Germinal center (tissue), 1 donor: ENCODE results near the gene RIN2.

Experiments
- DNase-seq: peaks from one replicate; pipeline ENCODE4 v3.0.0; 2012; ENCODE audit warnings: mixed read lengths, low spot score

Gene RIN2

DNA sequence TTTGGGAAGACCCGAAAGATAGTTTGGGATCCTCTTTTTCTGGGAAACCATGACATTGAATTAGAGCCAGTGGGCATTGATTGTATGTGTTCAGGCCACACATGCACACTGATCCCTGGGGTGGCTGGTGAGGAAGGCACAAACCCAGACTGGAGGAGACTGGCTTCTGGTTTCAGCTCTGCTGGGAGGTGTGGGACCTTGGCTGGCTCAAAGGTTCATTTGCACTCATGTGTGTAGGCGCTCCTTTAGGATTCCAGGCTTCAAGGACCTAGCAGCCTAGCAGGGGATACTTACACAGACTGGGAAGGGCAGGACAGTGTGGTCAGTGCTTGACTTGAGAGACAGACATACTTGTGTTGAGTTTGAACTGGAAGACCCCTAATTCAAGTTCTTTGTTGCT is 7.2 kb downstream of the RIN2 start:
- no peak for DNase-seq

- no peak for DNase-seq
Observed at GRCh38 chr20:19765913-19766312, 7.9 kb downstream of the RIN2 start.

GRCh38 chr20:19767070-19767469 is 9.0 kb downstream of the RIN2 start:
- DNase-seq, result no peak

- no peak for DNase-seq
Observed at GRCh38 chr20:19768325-19768842, 10.3 kb downstream of the RIN2 start.

DNA sequence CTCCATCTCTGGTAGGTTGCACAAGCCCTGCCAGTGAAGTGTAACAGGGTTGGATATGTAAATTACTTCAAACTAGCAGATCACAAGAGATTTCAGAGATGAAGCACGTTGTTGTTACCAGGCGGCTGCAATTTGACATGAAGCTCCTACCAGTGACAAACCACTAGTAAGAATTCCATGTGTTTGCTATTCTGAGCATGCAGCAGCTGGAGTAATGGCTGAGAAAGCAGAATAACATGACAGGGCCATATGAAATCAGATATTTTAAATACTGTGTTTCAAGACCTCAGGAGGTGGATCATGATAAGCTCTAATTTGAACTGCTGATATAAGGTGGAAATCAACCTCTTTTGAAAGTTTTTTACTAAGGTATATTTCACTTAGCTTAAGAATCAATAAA is 11.4 kb downstream of the RIN2 start:
- DNase-seq, result no peak

DNA sequence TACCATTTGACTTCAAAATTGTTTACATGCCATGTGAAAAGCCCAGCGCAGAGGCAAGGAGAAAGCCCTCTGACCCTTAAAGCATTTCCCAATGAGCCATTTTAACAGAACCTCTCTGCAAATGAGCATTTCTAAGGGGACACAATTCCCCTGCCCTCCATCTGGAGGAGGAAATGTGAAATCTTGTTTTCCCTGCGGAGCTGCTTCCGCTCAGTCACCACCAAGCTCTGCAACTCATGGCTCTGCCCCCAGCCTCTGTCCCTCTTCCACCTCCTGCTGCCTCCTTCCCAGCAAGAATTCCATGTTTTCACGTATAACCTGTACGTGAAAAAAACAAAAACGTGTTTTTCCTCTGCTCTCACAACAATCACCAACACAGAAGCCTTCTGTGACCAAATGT is 12.3 kb downstream of the RIN2 start:
- no peak for DNase-seq

GRCh38 chr20:19771031-19771430 is 13.0 kb downstream of the RIN2 start:
- DNase-seq, result no peak

GRCh38 chr20:19773471-19773870 is 15.4 kb downstream of the RIN2 start:
- DNase-seq, result no peak

DNA sequence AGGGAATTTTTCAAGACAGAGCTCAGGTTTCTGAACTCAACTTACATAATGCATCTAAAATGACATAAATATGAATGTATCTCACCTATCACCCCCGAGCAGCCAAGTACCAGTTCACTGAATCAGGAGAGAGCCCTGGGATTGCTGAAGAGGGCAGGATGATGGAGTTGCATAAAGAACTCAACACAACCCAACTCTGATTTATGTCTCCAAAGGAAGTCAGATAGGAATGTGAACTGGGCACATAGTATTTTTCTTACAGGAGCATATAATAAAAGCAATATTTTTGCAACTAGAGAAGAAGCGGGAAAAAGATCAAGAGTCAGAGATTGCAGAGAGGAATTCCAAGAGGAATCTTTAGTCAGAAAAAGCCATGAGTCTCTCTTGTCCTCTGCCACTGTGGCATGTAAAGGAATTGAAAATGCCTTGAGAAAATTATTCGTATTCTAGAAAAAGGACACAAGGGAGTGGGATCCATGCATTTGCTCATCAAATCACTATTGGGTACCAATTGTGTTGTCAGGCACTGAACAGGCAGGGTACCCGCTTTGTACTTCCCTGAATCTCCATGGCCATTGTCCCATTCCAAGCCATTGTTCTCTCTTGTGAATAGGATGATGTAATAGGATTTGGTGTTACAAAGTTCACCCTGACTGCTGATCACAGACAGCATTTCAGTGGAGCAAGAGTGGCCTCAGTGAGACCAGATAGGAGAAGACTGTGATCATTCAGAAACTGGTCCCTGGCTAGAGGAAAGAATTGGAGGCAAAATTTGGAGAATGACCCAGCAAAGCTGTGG is 16.3 kb downstream of the RIN2 start:
- no peak for DNase-seq

- no peak for DNase-seq
Observed at GRCh38 chr20:19775353-19776253, 17.5 kb downstream of the RIN2 start.

GRCh38 chr20:19777315-19777714 is 19.3 kb downstream of the RIN2 start:
- DNase-seq, result no peak

GRCh38 chr20:19777981-19778380 is 19.9 kb downstream of the RIN2 start:
- DNase-seq, result no peak

DNA sequence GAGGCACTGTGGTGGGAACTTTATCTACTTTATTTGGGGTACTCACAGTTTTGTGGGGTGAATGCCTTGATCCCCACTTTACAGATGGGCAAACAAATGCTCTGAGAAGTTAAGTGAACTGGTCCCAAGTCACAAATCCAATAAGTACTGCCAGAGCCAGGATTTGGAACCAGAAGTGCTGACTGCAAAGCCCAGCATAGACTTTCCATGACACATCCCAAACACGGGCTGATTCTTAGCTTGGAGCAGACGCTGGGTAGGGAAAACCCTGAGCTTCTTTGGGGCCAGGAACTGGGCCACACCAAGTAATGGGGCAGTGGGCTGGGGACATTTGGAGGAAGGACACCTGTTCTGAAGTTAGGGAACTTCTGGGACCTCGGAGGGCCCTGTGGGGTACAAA is 20.3 kb downstream of the RIN2 start:
- DNase-seq, result no peak

- DNase-seq, result no peak
Observed at GRCh38 chr20:19779634-19780033, 21.6 kb downstream of the RIN2 start.

DNA sequence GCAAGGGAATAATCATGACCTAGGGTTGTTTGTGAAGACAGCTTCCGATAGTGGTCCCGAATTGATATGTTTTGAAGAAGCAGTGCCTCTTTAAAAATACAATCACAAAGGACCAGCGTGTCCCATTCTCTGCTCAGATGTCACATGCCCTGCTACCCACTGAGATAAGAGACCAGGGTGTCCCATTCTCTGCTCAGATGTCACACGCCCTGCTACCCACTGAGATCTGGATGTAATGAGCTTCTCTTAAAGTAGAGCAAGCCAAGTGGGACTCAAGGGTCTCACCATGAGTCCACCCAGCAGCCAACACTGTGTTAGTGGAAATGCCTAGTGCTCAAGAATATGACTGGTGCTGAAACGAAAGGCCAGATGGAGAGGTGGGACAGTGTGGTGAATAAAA is 22.2 kb downstream of the RIN2 start:
- DNase-seq, result no peak

DNA sequence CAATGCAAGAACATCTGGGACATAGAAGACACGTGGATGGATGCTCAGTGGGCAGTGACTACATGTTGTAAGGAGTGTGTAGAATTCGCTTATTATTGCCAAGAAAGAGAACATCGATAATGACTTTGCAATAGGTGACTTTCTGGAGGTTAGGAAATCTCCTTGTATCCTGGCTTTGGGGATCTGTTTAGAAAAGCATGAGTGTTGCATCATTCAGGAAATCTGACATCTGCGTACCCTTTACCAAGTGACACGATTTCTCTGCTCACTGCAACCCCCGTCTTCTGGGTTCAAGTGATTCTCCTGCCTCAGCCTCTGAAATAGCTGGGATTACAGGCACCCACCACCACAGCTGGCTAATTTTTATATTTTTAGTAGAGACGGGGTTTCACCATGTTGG is 23.2 kb downstream of the RIN2 start:
- no peak for DNase-seq

- no peak for DNase-seq
Observed at GRCh38 chr20:19782669-19783068, 24.6 kb downstream of the RIN2 start.

DNA sequence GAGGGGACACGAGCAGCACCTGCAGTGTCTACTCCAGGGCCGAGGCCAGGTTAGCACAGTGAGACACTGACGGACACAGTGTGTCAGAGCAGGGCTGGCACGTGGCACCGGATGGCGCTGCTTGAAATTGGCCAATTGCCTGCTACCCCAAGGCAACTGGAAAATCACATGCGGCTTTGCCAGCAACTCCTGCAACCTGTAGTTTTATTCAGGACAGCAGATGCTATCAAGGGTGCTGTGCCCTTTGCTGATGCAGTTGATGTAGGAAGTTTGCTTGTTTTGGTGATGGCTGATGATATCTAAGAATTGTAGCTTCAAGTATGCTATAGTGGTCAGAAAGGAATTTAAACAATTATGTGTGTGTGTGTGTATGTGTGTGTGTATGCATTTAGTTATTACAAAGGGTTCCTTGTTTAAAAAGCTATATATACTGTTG is 25.9 kb downstream of the RIN2 start:
- DNase-seq, result no peak

DNA sequence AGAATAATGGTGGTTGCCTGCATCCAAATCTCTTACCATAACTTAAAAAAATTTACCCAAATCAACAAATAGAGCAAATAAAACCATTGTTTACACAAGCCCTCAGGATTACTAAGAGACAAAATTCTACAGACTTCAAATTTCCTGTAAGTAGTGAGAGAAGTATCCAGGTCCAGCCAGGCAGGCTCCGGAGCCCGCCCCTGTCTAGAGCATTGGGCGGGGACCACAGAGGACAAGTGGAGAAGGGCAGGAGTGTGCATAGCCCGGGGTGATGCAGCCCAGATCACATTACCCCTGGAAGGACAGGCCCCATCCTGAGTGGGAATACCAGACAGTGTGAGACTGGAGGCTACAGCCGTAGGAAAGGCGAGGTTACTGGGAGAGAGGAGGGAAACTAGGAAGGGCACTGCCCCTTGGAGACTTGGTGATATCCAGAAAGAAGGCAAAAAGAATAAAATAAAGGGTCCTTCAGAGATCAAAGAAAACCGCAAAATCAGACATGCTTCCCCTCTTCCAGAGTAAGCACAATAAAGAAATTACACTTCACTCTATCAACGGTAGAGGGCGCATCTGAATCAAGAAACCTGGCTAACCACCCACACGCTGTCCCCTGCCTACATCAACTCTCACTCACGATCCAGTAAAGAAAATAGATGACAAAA is 26.6 kb downstream of the RIN2 start:
- DNase-seq, result peak; percentile 58

GRCh38 chr20:19785173-19785982 is 27.3 kb downstream of the RIN2 start:
- DNase-seq, result no peak

DNA sequence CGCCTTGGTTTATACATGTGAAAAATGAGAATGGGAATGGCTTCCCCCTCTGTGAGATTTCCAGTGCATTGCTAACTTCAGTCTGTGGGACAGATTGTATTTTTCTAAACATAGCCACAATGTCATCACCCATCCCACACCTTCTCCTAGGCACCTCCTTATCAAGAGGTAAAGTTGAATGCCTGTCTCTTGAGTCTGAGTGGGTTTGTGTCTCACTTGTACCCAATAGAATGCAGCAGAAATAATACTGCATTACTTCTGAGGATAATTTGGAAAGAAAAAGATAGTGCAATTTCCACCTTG is 27.9 kb downstream of the RIN2 start:
- DNase-seq, result no peak

DNA sequence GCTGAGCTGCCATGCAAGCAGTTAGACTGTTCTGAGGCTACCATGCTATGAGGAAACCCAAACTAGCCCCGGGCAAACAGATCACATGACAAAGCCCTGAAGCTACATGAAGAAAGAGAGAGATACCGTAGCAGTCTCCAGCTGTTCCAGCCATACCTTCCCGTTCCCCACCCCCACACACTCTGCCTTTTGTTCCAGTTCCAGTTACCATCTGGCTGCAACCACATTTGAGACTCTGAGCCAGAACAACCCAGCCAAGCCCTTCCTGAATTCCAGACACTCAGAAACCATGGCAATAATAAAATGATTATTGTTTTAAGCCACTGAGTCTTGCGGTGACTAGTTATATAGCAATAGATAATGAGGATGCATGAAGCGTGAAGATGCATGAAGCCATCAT is 28.3 kb downstream of the RIN2 start:
- no peak for DNase-seq
